ENCODE results near the gene ACSL3.
A peak's percentile ranks its signal among the peaks of the same experiment; 100 is the strongest.
"Not testable (repeated sequence)": the region's sequence is repeated elsewhere in the genome, so short reads cannot be mapped to it uniquely, and the experiment has no call there.

ACSL3 gene

DNA sequence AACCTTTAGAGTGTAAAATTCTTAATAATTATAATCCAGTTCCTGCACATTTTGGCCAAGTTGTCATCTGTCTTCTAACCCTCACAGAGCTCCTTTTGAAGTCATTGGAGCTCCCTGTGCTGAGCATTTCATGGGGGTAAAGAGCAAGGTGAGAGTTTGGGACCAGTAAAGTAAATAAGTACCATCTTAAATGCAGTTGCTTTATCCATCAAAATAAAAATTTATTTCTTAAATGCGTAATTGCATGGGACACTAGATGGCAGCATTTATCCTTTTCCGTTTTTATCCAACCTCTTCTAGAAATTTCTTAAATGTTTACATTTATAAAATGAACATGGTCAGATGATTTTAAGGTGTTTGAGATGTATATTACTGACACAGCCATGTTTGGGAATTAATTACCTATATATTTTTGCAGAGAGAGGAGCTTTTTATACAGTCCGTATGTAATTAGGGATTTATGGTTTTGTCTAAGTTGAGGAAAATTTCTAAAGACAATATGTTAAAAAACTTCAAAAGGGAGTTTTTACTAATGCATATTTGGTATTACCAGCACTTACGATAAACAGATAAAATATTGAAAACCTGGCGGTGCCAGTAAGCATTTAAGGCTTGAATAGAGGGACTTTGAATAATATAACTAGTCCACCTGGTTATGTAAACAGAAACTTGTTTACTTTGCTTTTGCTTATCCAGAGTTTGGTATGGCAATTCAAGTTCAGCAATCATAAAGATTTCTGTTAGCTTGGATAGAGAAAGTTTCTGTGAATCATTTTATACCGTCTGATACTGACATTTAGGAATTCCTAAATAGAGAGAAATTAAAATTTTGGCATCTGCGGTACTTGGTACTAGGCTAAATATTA, 54.5 kb downstream of the ACSL3 start:
- FAIRE-seq: peak; percentile 10

DNA sequence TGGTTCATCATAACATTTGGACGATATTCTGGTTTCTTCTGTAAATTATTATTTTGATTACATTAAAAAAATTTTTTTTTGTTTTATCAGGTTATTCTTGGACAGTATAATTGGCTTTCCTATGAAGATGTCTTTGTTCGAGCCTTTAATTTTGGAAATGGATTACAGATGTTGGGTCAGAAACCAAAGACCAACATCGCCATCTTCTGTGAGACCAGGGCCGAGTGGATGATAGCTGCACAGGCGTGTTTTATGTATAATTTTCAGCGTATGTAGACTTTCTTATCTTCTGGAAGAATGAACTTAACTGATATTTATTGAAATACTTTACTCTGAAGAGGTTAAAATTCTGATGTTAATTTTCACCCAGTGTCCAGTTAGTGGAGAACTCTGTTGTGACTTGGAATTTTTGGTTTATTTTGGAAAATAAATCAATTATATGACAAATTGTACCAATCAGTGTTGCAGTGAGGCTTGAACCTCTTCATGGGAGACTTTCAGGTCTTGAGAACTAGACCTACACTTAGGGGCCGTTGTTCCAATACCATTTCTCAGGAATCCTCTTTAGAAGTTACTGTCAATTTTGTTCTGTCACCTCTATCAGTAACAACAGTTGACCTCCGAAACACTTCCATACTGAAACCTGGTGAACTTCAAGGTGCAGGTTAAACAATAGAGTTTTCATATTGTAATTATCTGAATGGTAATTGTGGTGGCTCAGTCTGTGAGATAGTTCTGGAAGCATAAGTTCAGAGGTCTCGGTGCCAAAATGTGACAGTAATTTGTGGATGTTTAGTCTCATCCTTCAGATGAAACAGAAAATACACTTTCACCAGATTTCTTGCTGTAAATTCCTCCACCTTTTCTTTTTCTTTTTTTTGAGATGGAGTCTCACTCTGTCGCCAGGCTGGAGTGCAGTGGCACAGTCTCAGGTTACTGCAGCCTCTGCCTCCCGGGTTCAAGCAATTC, 55.7 kb downstream of the ACSL3 start:
- peak; percentile 31 for FAIRE-seq

DNA sequence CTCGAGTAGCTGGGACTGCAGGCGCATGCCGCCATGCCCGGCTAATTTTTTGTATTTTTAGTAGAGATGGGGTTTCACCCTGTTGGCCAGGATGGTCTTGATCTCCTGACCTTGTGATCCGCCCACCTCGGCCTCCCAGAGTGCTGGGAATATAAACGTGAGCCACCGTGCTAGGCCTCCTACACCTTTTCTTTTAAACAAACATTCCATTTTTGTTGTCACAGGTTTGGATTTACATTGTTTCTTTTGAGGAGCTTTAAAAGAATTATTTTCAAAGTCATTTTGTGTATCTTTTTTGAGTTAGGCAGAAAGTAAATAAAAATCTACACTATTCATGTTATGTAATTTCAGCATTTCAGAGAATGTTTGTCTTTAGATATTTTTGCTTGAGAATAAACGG, 56.4 kb downstream of the ACSL3 start:
- FAIRE-seq: not testable (repeated sequence)

DNA sequence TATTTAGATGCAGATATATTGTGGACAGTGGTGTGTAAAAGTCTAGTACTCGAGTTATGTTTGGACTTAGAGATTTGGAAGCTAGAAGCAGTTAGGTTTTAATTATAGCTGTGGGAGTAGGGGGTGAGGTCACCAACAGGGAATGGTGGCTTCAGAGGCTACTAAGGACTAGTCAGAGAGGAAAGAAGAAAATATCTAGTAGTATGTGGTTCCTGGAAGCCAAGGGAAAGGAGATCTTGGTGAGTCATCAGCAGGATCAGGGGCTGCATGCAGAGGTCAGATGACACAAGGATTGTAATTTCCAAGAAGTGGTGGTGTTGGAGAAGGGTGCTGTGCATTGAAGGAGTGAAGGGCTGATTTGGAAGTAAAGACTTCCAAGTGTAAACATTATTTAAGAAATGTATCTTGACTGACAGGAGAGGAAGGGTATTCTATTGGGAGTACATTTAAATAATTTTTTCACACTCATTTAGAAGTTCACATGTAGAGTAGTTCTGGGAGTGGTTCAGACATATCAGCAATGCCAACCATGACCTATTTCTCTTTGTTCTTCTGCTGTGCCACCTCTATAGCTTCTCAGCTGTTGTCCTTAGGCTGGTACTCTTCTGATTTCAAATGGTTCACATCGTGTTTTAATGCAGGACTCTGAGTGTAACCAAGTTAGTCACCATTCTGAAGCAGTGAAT, 59.1 kb downstream of the ACSL3 start:
- no peak for FAIRE-seq

DNA sequence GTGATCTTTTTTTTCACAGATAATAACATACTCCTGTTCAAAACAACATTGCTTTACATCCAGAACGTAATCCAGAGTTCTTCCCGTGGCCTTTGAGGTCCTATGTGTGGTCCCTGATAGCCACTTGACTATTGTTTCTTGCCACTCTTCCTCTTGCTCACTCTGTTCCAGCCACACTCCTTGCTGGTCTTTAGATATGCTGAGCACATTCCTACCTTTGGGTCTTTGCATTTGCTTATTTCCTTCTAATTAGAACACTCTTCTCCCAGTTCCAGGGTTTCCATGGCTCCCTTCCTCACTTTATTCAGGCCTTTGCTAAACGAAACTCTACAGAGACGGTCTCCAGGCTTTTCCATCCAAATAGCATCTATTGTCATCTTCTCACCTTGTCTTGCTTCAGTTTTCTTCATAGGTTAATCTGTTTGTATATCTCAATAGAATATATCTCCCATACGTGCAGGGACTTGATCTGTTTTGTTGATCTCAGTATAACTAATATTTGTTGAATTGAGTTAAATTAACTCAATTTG, 59.9 kb downstream of the ACSL3 start:
- no peak for FAIRE-seq

DNA sequence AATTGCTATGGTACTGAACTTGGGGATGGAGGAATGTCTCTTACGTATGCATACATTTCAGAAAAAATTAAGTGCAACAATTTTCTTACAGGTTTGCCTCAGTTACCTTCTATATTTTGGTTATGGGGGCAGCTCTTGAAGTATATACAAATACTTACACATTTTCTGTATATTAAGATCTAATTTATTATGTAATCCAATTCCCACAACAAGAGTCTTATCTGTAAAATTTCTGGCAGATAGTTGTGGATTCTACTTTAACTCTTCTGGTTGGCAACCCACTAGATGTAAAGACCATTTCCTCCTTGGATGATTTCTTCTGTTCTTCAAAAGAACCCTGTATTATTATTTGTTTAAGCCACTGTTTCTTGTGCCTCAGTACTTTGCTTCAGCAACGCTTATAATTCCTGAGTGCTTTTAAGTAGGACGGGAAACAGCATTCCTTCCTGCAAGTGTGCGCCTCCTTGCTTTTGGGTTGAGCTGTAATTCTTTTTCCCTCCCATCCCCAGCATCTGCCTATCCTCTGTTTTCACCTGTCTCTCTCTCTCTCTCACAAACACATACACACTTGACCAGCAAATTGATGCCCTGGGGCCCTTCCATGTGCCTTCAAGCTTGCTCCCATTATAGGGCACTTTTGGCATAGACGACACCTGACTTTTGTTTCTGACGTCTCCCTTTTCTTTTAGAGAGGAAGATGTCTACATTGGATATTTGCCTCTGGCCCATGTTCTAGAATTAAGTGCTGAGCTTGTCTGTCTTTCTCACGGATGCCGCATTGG, 61.4 kb downstream of the ACSL3 start:
- no peak for FAIRE-seq

DNA sequence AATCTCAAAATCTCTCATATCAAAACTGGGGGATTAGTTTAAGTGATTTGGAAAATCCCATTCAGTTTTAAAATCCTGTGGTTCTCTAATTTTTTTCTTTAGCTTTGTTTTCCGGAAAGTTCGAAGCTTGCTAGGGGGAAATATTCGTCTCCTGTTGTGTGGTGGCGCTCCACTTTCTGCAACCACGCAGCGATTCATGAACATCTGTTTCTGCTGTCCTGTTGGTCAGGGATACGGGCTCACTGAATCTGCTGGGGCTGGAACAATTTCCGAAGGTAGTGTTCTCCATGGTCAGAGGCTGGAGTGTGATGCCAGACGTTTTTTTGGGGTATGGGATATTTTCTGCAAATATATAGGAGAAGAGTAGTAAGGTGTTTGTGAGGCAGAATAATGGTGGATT, 66.1 kb downstream of the ACSL3 start:
- FAIRE-seq: no peak

DNA sequence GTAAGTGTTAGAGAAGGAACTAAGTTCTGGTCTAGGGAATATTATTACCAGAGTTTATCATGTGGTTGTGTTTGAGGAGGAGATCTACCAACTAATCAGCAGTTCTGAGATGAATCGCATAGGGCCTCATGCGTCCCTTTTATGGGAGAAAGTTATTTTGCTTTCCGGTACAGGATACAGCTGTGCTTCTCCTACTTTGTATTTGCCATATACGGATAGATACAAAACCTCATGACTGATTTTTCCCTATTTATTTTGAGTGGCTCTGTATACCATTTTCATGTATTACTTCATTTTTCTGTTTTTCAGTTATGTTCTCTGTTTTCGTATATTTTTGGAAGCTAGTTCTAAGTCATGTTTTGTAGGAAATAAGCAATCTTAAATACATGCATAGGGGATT, 66.8 kb downstream of the ACSL3 start:
- no peak for FAIRE-seq

DNA sequence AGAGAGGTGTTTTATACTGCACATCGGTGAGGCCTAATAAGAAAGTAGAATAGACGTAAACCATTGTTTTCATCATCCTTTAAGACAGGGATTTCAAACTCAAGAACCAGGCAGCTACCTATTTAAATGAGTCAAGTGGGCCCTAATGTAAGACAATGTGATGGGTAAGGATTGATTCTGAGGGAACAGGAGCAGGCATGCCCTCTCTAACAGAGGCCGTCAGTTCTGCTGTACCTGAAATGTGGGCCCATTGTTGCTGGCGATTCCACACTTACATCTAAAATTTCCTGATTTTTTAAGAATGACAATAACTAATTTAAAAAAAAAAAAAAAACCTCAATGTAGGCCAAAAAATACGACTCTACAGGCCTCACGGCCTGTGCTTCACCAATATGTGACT, 67.5 kb downstream of the ACSL3 start:
- no peak for FAIRE-seq

DNA sequence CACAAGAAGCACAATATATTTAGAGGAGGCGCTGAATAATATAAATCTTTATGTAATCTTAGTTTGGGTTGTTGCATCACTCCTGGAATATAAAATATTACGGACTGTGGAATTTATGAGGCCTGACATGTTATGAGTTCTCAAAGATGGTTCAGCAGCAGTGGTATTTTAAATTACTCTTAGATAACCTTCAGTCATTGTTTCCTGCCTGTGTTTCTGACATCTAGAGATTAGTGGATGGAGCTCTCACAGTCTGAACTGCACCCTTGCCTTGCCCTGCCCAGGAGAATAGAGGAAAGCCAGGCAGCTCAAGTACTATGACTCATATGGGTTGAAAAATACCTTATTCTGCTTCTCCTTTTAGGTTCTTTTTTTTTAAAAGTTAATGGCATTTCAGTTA, 70.0 kb downstream of the ACSL3 start:
- no peak for FAIRE-seq

DNA sequence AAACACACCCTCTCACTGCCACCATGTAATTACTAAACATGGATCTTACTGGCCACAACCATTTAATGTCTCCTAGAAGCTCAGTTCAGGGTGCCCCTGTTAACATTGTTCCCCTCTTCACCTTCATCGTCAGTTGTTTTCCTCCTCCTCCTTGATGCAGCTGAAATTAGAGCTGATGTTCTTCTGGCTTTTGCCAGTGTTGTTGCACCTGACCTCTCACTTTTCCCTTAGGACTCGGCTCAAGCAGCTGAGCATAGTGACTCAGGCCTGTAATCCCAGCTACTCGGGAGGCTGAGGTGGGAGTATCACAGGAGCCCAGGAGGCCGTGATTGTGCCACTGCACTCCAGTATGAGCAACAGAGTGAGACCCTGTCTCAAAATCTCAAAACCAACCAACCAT, 70.8 kb downstream of the ACSL3 start:
- no peak for FAIRE-seq

DNA sequence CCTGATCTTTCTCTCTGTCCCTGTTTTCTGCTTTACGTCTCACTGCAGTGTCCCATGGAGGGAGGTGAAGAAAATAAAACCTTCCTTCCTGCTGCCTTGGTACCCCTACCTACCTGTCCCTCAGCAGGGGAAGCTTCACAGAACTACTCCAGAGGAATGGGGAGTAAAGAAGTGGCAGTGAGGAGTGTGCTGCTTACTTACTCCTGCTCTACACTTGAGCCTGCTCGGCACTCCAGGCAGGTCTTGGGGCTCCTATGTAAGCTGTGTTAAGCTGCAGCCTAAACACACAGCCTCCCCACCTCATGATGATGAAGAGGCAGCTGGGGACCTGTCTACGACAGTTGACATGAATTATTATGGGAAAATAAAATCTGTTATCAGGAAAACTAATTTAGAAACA, 72.6 kb downstream of the ACSL3 start:
- FAIRE-seq: no peak

DNA sequence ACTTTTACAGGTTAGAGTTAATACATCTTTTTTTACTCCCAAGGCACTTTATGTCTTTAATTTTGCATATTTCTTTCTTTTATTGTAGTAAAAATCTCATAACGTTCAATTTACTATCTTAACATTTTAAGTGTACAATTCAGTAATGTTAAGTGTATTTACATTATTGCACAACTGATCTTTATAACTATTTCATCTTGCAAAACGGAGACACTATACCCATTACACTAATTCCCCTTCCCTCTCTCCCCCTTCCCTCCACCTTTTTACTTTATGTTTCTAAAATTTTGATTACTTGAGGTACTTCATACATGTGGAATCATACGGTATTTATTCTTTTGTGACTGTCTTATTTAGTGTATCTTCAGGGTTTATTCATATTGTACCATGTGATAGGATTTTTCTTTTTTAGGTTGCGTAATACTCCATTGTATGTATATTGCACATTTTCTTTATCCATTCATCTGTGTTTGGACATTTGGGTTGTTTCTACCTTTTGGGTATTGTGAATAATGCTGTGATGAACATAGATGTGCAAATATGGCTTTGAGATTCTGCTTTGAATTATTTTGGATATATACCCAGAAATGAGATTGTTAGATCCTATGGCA, 75.0 kb downstream of the ACSL3 start:
- FAIRE-seq: no peak

DNA sequence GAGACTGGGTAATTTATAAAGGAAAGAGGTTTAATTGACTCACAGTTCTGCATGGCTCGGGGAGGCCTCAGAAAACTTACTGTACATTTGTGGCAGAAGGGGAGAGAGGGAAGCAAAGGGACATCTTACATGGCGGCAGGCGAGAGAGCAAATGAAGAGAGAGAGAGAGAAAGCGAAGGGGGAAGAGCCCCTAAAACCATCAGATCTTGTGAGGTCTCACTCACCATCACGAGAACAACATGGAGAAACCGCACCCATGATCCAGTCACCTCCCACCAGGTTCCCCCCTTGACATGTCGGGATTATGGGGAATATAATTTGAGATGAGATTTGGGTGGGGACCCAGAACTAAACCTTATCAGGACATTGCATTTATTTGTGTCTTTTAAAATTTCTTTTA, 75.9 kb downstream of the ACSL3 start:
- no peak for FAIRE-seq

DNA sequence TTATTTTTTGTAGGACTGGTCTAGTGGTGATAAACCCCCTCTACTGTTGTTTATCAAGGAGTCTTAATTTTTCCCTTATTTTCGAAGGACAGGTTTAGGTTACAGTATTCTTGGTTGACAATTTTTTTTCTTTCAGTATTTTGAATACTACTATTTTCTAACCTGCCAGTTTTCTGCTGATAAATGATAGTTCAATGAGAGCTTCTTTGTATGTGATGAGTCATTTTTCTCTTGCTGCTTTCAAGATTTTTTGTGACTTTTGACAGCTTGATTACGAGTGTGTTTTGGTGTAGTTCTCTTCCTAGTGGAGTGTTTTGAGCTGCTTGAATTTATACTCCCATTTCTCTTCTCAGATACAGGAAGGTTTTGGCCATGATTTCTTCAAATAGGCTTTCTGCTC, 77.5 kb downstream of the ACSL3 start:
- FAIRE-seq: no peak

DNA sequence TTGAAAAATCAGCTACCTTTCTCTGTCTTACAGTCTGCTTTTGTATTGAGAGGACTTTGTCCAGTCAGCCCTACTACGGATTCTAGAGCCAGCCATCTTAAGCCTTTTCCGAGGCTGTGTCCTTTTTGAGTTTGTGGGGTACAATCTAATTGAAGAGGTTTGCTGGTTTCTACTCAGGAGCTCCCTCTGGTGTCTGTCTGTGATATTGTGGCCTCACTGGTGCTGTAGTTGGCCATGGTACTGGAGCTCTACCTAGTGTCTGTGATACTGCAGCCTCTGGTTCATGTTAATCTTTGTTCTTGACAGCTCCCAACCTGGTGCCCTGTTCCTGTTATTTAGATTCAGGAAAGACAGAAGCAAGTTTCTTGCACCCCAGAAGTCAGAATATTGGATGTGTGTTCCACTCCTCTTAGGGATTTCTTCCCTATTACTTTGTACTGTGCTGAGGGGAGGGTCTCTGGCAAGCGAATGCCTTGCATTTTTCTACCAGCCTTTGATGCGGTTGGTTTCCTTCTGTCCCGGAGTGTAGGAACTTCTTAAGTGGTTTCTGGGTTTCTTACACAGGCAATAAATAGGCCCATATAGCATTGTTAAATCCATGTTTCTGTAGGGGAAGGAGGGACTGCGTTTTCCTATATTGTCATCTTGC, 78.5 kb downstream of the ACSL3 start:
- no peak for FAIRE-seq

DNA sequence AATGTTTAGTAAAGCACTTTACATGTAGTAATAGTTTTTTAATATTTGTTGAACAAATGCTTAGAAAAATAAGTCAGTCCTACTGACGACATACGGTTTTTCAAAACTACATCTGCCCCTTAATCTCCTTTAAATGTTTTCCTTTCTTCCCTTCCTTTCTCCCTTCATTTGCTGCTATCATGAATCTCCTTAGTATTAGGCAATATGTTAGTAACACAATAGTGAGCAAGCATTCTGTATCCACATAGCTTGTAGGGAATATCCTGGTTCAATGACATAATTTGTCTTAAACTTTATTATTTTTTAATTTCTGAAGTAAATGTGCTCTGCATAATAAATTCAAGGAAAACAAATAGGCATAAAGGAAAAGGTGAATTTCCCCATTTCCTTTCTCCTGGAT, 79.1 kb downstream of the ACSL3 start:
- no peak for FAIRE-seq

DNA sequence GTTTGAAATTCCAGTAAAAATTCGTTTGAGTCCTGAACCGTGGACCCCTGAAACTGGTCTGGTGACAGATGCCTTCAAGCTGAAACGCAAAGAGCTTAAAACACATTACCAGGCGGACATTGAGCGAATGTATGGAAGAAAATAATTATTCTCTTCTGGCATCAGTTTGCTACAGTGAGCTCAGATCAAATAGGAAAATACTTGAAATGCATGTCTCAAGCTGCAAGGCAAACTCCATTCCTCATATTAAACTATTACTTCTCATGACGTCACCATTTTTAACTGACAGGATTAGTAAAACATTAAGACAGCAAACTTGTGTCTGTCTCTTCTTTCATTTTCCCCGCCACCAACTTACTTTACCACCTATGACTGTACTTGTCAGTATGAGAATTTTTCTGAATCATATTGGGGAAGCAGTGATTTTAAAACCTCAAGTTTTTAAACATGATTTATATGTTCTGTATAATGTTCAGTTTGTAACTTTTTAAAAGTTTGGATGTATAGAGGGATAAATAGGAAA, 80.7 kb downstream of the ACSL3 start:
- FAIRE-seq: no peak

DNA sequence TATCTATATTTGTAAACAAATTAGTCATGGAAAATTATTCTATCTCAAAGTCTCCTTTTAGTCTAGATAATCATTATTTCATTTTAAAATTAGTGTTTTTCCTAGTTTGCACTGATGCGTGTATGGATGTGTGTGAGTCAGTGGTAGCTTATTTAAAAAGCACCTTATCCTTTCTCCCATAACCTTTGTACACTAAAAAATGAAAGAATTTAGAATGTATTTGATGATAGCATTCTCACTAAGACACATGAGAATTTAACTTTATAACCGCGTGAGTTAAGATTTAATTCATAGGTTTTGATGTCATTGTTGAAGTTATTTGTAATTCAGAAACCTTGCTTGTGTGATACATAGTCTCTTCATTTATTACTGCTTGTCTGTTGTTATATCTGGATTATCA, 81.7 kb downstream of the ACSL3 start:
- FAIRE-seq: no peak

DNA sequence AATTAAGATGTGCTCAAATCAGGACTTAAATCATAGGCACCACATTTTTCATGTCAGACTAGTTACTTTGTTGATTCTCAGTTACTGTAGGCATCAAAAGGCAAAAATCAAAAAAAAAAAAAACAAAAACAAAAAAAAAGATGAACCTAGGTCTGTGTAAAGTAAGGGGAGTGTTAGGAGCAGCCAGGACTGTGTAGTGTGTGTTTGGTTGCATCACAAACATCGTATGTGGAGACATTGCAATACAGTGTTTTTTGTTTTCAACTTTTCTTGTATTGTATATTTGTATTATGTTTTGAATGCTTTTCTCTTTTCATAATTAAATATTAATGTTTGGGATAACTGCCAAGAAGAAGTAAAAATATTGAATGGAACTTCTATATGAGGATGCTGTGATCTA, 82.1 kb downstream of the ACSL3 start:
- no peak for FAIRE-seq

DNA sequence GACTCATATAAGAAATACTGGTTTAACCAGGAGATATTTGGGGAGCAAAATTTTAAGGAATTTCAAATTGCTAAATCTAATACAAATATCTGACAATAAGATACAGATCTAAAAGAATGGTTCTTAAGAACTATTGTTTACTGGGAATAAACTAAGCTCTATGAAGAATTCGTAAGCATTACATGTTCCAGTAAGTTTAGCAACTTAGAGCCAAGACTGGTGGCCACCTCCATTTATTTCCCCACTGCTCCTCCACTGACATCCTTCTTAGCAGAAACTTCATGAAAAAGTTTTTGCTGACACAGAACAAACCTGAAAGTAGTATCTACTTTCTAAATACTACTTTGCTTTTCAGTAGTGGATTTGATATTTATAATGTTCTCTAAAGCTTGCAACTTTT, 83.0 kb downstream of the ACSL3 start:
- no peak for FAIRE-seq

Data from colon (tissue), 2 donors.